GM12801 (cell line): Measurements from ENCODE around the gene DOK7.

Experiments used
- TF ChIP-seq, protein P1 (sequence below): IDR thresholded peaks from one replicate; pipeline ENCODE4 v1.5.1; 2011; ENCODE audit warnings: control low read depth; ENCODE audit not compliant: insufficient read length; ENCODE audit errors: extremely low read depth

The DOK7 gene

GRCh38 chr4:3524349-3524748 is 61.2 kb downstream of the DOK7 start:
- TF ChIP-seq, protein P1, sequence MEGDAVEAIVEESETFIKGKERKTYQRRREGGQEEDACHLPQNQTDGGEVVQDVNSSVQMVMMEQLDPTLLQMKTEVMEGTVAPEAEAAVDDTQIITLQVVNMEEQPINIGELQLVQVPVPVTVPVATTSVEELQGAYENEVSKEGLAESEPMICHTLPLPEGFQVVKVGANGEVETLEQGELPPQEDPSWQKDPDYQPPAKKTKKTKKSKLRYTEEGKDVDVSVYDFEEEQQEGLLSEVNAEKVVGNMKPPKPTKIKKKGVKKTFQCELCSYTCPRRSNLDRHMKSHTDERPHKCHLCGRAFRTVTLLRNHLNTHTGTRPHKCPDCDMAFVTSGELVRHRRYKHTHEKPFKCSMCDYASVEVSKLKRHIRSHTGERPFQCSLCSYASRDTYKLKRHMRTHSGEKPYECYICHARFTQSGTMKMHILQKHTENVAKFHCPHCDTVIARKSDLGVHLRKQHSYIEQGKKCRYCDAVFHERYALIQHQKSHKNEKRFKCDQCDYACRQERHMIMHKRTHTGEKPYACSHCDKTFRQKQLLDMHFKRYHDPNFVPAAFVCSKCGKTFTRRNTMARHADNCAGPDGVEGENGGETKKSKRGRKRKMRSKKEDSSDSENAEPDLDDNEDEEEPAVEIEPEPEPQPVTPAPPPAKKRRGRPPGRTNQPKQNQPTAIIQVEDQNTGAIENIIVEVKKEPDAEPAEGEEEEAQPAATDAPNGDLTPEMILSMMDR, result no peak

GRCh38 chr4:3524920-3525319 is 61.8 kb downstream of the DOK7 start:
- TF ChIP-seq, protein P1, result no peak

- TF ChIP-seq, protein P1, result no peak
Observed at GRCh38 chr4:3525532-3526430, 62.7 kb downstream of the DOK7 start.

DNA sequence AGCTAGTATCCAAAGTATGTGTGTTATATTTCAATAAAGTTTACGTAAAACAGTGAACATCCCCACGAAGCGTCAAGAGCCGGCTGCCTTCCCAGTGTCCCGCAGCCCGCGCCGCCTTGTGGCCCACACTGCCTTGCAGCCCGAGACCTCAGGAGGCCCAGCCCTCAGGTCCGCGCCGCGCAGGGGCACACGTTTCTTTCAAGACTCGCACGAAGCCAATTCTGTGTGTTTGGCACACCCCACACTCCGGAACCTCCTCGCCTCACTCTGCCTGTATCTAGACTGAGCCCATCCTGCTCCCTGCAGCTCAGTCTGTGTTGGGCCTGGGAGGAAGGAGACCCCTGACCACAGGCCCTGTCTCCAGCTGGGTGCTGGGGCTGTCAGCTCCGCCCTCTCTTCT is 63.4 kb downstream of the DOK7 start:
- TF ChIP-seq, protein P1, result no peak

- TF ChIP-seq, protein P1, result no peak
Observed at GRCh38 chr4:3527101-3527913, 64.2 kb downstream of the DOK7 start.

DNA sequence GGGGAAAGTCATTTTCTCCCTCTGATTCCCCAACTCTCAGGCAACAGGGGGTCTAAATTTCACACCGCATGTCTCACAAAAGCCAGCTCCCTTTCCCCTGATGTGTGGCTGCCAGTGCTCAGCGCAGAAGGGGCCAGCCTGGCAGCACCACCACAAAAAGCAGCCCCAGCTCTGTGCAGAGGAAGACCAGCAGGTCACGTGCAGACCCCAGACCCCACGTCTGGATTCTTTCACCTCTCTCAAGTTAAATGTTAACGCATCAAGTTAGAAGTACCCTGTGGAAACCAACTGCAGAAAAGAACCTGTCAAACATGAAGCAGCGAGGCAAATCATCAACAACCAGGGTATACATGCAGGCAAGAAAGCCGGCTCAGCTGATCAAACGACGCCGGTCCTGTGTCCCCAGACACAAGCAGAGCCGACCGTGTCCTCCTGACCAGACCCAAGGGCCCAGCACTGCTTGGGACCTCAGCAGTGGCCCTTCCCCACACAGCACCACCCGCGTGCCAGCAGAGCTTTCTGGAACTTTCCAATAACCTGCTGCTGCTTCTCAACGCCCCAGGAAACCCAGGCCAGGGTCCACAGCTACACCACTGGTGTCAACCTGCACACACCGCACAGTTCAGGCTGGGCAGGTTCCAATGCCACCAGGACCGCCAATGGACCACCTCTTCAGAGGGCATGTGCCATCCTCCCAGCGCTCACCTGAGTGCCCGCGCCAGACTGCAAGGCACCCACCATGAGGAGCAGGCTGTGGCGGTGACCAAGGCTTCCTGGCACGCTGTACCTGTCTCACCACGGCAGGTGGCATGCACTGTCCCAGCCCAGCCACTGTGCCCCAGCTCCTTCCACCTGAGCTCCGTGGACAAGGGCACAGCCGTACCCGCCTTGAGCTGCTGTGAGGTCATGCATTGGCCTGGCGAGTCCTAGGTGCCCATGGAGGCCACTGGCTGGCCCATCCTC is 65.1 kb downstream of the DOK7 start:
- TF ChIP-seq, protein P1, result no peak

- TF ChIP-seq, protein P1, result no peak
Observed at GRCh38 chr4:3529363-3529762, 66.3 kb downstream of the DOK7 start.
